Measurements from ENCODE around the gene GJB1.
"Not testable (repeated sequence)": the region's sequence is repeated elsewhere in the genome, so short reads cannot be mapped to it uniquely, and the experiment has no call there.

Gene GJB1

GRCh38 chrX:71222929-71223328, at the start of gene GJB1:
Gene GJB1, plus strand, starts transcription at chrX:71223224. Its CDS starts 484 bp downstream, at chrX:71223708.
- Histone ChIP-seq H3K9ac (ENCODE audit: insufficient read length) (no peak within 1 kb of the TSS), H3K9me3 (ENCODE audit: low read depth, low read length) (no peaks in the 10 kb centered on the region), H3K36me3 (ENCODE audit: insufficient read depth, low read length) (no peaks in the 10 kb centered on the region), H3K27ac (no peak within 1 kb of the TSS), H3K4me3 (no peak within 1 kb of the TSS)
- TF ChIP-seq POLR2AphosphoS5 (IDR thresholded peaks at IDR 0.05; ENCODE audit: borderline replicate concordance, low read depth, low read length) (no peak), FOXP2 (optimal IDR thresholded peaks at IDR 0.05; ENCODE audit: control extremely low read depth, extremely low read length, insufficient read depth) (no peak), EZH2 (IDR thresholded peaks at IDR 0.05) (no peak)
- DNase-seq (ENCODE audit: low read depth, low spot score): no peak

- H3K36me3 ChIP-seq (ENCODE audit: insufficient read depth, low read length): no peaks in the 10 kb centered on the region
- no peak overlapping the region for H3K9ac ChIP-seq (ENCODE audit: insufficient read length)
- no peak overlapping the region for H3K27ac ChIP-seq
- no peak overlapping the region for H3K4me3 ChIP-seq
- no peak for TF ChIP-seq EZH2 (IDR thresholded peaks at IDR 0.05)
- no peak for TF ChIP-seq POLR2AphosphoS5 (IDR thresholded peaks at IDR 0.05; ENCODE audit: borderline replicate concordance, low read depth, low read length)
- no peak for TF ChIP-seq FOXP2 (optimal IDR thresholded peaks at IDR 0.05; ENCODE audit: control extremely low read depth, extremely low read length, insufficient read depth)
- no peak for DNase-seq (ENCODE audit: low read depth, low spot score)
- H3K9me3 ChIP-seq (ENCODE audit: low read depth, low read length): no peaks in the 10 kb centered on the region
Observed at GRCh38 chrX:71173440-71173839, 49.6 kb upstream of the GJB1 start.

- no peak overlapping the region for H3K27ac ChIP-seq
- no peak overlapping the region for H3K9ac ChIP-seq (ENCODE audit: insufficient read length)
- H3K9me3 ChIP-seq (ENCODE audit: low read depth, low read length): no peaks in the 10 kb centered on the region
- TF ChIP-seq POLR2AphosphoS5 (IDR thresholded peaks at IDR 0.05; ENCODE audit: borderline replicate concordance, low read depth, low read length): no peak
- TF ChIP-seq EZH2 (IDR thresholded peaks at IDR 0.05): no peak
- TF ChIP-seq FOXP2 (optimal IDR thresholded peaks at IDR 0.05; ENCODE audit: control extremely low read depth, extremely low read length, insufficient read depth): no peak
- DNase-seq (ENCODE audit: low read depth, low spot score): no peak
- H3K36me3 ChIP-seq (ENCODE audit: insufficient read depth, low read length): no peaks in the 10 kb centered on the region
- no peak overlapping the region for H3K4me3 ChIP-seq
Observed at GRCh38 chrX:71174795-71175194, 48.2 kb upstream of the GJB1 start.

- Histone ChIP-seq H3K9me3 (ENCODE audit: low read depth, low read length) (no peaks in the 10 kb centered on the region), H3K36me3 (ENCODE audit: insufficient read depth, low read length) (no peaks in the 10 kb centered on the region), H3K27ac (no peak overlapping the region), H3K9ac (ENCODE audit: insufficient read length) (no peak overlapping the region), H3K4me3 (no peak overlapping the region)
- DNase-seq (ENCODE audit: low read depth, low spot score): no peak
- TF ChIP-seq EZH2 (IDR thresholded peaks at IDR 0.05) (no peak), POLR2AphosphoS5 (IDR thresholded peaks at IDR 0.05; ENCODE audit: borderline replicate concordance, low read depth, low read length) (no peak), FOXP2 (optimal IDR thresholded peaks at IDR 0.05; ENCODE audit: control extremely low read depth, extremely low read length, insufficient read depth) (no peak)
Observed at GRCh38 chrX:71175531-71175930, 47.5 kb upstream of the GJB1 start.

- H3K4me3 ChIP-seq: no peak overlapping the region
- H3K27ac ChIP-seq: no peak overlapping the region
- no peak for DNase-seq (ENCODE audit: low read depth, low spot score)
- no peak for TF ChIP-seq POLR2AphosphoS5 (IDR thresholded peaks at IDR 0.05; ENCODE audit: borderline replicate concordance, low read depth, low read length)
- TF ChIP-seq EZH2 (IDR thresholded peaks at IDR 0.05): no peak
- no peak for TF ChIP-seq FOXP2 (optimal IDR thresholded peaks at IDR 0.05; ENCODE audit: control extremely low read depth, extremely low read length, insufficient read depth)
- H3K36me3 ChIP-seq (ENCODE audit: insufficient read depth, low read length): no peaks in the 10 kb centered on the region
- no peaks in the 10 kb centered on the region for H3K9me3 ChIP-seq (ENCODE audit: low read depth, low read length)
- no peak overlapping the region for H3K9ac ChIP-seq (ENCODE audit: insufficient read length)
Observed at GRCh38 chrX:71177327-71177726, 45.7 kb upstream of the GJB1 start.

- TF ChIP-seq POLR2AphosphoS5 (IDR thresholded peaks at IDR 0.05; ENCODE audit: borderline replicate concordance, low read depth, low read length) (no peak), EZH2 (IDR thresholded peaks at IDR 0.05) (no peak), FOXP2 (optimal IDR thresholded peaks at IDR 0.05; ENCODE audit: control extremely low read depth, extremely low read length, insufficient read depth) (no peak)
- Histone ChIP-seq H3K9me3 (ENCODE audit: low read depth, low read length) (no peaks in the 10 kb centered on the region), H3K9ac (ENCODE audit: insufficient read length) (no peak overlapping the region), H3K4me3 (no peak overlapping the region), H3K36me3 (ENCODE audit: insufficient read depth, low read length) (no peaks in the 10 kb centered on the region), H3K27ac (no peak overlapping the region)
- DNase-seq (ENCODE audit: low read depth, low spot score): peak; percentile 40
Observed at GRCh38 chrX:71178908-71179307, 44.1 kb upstream of the GJB1 start.

GRCh38 chrX:71180579-71181265, 42.3 kb upstream of the GJB1 start:
- not testable (repeated sequence) for H3K36me3 ChIP-seq (ENCODE audit: insufficient read depth, low read length); DNase-seq (ENCODE audit: low read depth, low spot score); H3K9ac ChIP-seq (ENCODE audit: insufficient read length); H3K4me3 ChIP-seq; H3K9me3 ChIP-seq (ENCODE audit: low read depth, low read length)
- peak overlapping the region; percentile 62; the same call in 1 of the 2 replicates for H3K27ac ChIP-seq

- peak overlapping the region; percentile 92 for H3K27ac ChIP-seq
- TF ChIP-seq POLR2AphosphoS5 (IDR thresholded peaks at IDR 0.05; ENCODE audit: borderline replicate concordance, low read depth, low read length): no peak
- no peak for TF ChIP-seq FOXP2 (optimal IDR thresholded peaks at IDR 0.05; ENCODE audit: control extremely low read depth, extremely low read length, insufficient read depth)
- TF ChIP-seq EZH2 (IDR thresholded peaks at IDR 0.05): no peak
- H3K36me3 ChIP-seq (ENCODE audit: insufficient read depth, low read length): no peaks in the 10 kb centered on the region
- no peak for DNase-seq (ENCODE audit: low read depth, low spot score)
- peak overlapping the region; percentile 75 for H3K9ac ChIP-seq (ENCODE audit: insufficient read length)
- H3K4me3 ChIP-seq: peak overlapping the region; percentile 60
- no peaks in the 10 kb centered on the region for H3K9me3 ChIP-seq (ENCODE audit: low read depth, low read length)
Observed at GRCh38 chrX:71181558-71181909, 41.5 kb upstream of the GJB1 start.

All from SK-N-MC (cell line).